WTC11 (cell line): ENCODE results near the gene RFX4.

Experiments used
- ATF3 ChIP-seq: sonication (generic); formaldehyde crosslinking; conservative IDR thresholded peaks from 2 replicates; pipeline ENCODE4 v1.8.1; 2022; ENCODE audit warnings: mild to moderate bottlenecking, missing genetic modification reagents
- CREB1 ChIP-seq: sonication (generic); formaldehyde crosslinking; IDR thresholded peaks from 2 replicates; pipeline ENCODE4 v1.8.0; 2023; ENCODE audit warnings: mild to moderate bottlenecking, missing genetic modification reagents
- CTCF ChIP-seq: fragments of 200-600 bp; IDR thresholded peaks from 2 replicates; pipeline ENCODE4 v1.8.0; 2022; ENCODE audit warnings: antibody characterized with exemption
- FOXJ3 ChIP-seq: sonication (generic); formaldehyde crosslinking; IDR thresholded peaks from 2 replicates; pipeline ENCODE4 v1.9.0; 2021; ENCODE audit warnings: missing genetic modification reagents, mild to moderate bottlenecking, borderline replicate concordance
- JUN ChIP-seq: sonication (generic); formaldehyde crosslinking; IDR thresholded peaks from 2 replicates; pipeline ENCODE4 v1.8.0; 2023; ENCODE audit warnings: mild to moderate bottlenecking, missing genetic modification reagents
- MLX ChIP-seq: sonication (generic); formaldehyde crosslinking; IDR thresholded peaks from 2 replicates; pipeline ENCODE4 v1.8.1; 2023; ENCODE audit warnings: mild to moderate bottlenecking, missing genetic modification reagents, moderate library complexity
- RELA ChIP-seq: sonication (generic); formaldehyde crosslinking; IDR thresholded peaks from 2 replicates; pipeline ENCODE4 v1.8.1; 2022; ENCODE audit warnings: missing genetic modification reagents, mild to moderate bottlenecking, borderline replicate concordance
- SP1 ChIP-seq: sonication (generic); formaldehyde crosslinking; conservative IDR thresholded peaks from 2 replicates; pipeline ENCODE4 v1.8.1; 2022; ENCODE audit warnings: missing genetic modification reagents
- TF ChIP-seq, protein P1 (sequence below): fragments of 250-450 bp; sonication (Bioruptor Pico); IDR thresholded peaks from 2 replicates; pipeline ENCODE4 v1.8.0; 2021; ENCODE audit warnings: mild to moderate bottlenecking

DNA sequence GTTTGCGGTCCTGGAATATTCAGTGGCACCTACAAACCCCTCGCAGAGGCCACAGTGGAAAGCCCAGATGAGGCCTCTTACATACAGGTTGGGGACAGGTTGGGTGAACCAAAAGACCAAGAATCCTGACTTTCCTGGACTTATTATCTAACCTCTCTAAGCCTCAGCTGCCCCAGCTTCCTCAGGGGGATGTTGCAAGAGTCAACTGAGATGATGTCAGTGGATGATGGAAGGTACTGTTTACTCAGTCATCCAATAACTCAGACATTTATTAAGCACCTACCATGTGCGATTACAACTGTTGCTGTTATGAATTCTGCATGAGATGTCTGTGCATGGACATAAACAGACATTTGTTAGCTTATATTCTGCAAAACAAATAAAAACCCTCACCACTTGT lies 72.8 kb downstream of the RFX4 start:
- TF ChIP-seq MLX (CRISPR knock-in tag) (no peak), FOXJ3 (CRISPR knock-in tag) (no peak), ATF3 (CRISPR knock-in tag) (no peak), SP1 (CRISPR knock-in tag) (no peak), CTCF (no peak), CREB1 (CRISPR knock-in tag) (no peak), RELA (CRISPR knock-in tag) (no peak), JUN (CRISPR knock-in tag) (no peak)
- TF ChIP-seq, protein P1, sequence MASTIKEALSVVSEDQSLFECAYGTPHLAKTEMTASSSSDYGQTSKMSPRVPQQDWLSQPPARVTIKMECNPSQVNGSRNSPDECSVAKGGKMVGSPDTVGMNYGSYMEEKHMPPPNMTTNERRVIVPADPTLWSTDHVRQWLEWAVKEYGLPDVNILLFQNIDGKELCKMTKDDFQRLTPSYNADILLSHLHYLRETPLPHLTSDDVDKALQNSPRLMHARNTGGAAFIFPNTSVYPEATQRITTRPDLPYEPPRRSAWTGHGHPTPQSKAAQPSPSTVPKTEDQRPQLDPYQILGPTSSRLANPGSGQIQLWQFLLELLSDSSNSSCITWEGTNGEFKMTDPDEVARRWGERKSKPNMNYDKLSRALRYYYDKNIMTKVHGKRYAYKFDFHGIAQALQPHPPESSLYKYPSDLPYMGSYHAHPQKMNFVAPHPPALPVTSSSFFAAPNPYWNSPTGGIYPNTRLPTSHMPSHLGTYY (CRISPR knock-in tag) = no peak
